ENCODE data around the gene TMEM187. TPM values are rescaled to one million over a fixed set of nuclear protein-coding genes. Genes with fewer than 3 reads are reported as not detected.

Gene TMEM187
- total and polyA plus RNA-seq, 2 of the 4 experiments (the other 2 are of a cell fraction): 3.4 to 6.2 TPM

GRCh38 chrX:153974003-153974725, 1.6 kb downstream of the TMEM187 start:
- H3K27me3 ChIP-seq (ENCODE audit: control insufficient read depth, insufficient read depth, low read length): no peaks in the 10 kb centered on the region
- H3K23ac ChIP-seq (ENCODE audit: low read depth, low read length): peak overlapping the region; percentile 67; the same call in 1 of the 2 replicates
- peaks cover 14 to 23% of the 10 kb centered on the region in 2 experiments; a peak in 2 of 4 replicates for H3K79me1 ChIP-seq (ENCODE audit: low read depth in 1 of 2, low read length in 2 of 2)
- H3K27ac ChIP-seq (ENCODE audit: insufficient read depth, low read length): no peak overlapping the region
- DNase-seq: no peak
- H3K4me2 ChIP-seq (ENCODE audit: low read depth, low read length): peak overlapping the region; percentile 98; the same call in 1 of the 2 replicates
- H3K9ac ChIP-seq (ENCODE audit: low read depth, low read length): no peak overlapping the region
- no peak overlapping the region for H3K18ac ChIP-seq (ENCODE audit: low read depth, low read length)
- BruUV-seq (replicated peaks): no TSS peak
- no peak overlapping the region for H4K5ac ChIP-seq (ENCODE audit: low read depth, low read length)
- no peaks in the 10 kb centered on the region for H3K36me3 ChIP-seq (ENCODE audit: control insufficient read depth, insufficient read depth, low read length)
- peak overlapping the region; percentile 86; the same call in 1 of the 2 replicates for H3K14ac ChIP-seq (replicated peaks; ENCODE audit: low read depth, low read length)
- peak overlapping the region; percentile 84; the same call in 1 of the 2 replicates for H3K4ac ChIP-seq (ENCODE audit: low read depth, low read length)
- peak overlapping the region; percentile 19 to 20; a peak in 1 of 4 replicates for H4K8ac ChIP-seq (ENCODE audit: low read depth in 2 of 2, low read length in 2 of 2)
- H2AFZ ChIP-seq (replicated peaks; ENCODE audit: low read length, poor library complexity): peak overlapping the region; percentile 67
- intact Hi-C loops (cut with micrococcal nuclease): no loop called here
- H2BK5ac ChIP-seq (ENCODE audit: low read depth, low read length, poor library complexity, severe bottlenecking): no peak overlapping the region
- in situ Hi-C loops (cut with MboI; ENCODE audit: low sequenced_read_pairs): no loop called here
- dilution Hi-C loops (cut with HindIII; ENCODE audit: low sequenced_read_pairs, unreplicated experiment): no loop called here
- H3K9me1 ChIP-seq (ENCODE audit: insufficient read depth, low read length): peaks cover 3% of the 10 kb centered on the region; the same call in 1 of the 2 replicates
- TF ChIP-seq USF2 (IDR thresholded peaks at IDR 0.05; ENCODE audit: low read depth, low read length) (no peak), RAD21 (IDR thresholded peaks at IDR 0.05; ENCODE audit: low read length) (no peak), FOS (IDR thresholded peaks at IDR 0.05; ENCODE audit: low read depth, low read length) (no peak), CEBPB (IDR thresholded peaks at IDR 0.05; ENCODE audit: low read depth, low read length) (no peak), CHD1 (IDR thresholded peaks at IDR 0.05; ENCODE audit: low read depth, low read length) (no peak), RCOR1 (IDR thresholded peaks at IDR 0.05; ENCODE audit: insufficient replicate concordance, low read length) (no peak), RFX5 (IDR thresholded peaks at IDR 0.05; ENCODE audit: low read depth, low read length) (no peak)
- WGBS, 2 experiments (ENCODE audit: extremely low coverage in 2 of 2, insufficient read length in 1 of 2): 73% methylated on average over 8 of the region's 14 CpGs; no CpG with 5 or more reads in 1 of the 2 experiments
- H3K4me3 ChIP-seq (ENCODE audit: insufficient read depth, low read depth, low read length): no peak overlapping the region
- H3K56ac ChIP-seq (ENCODE audit: extremely low read depth, insufficient read depth, low read length): no peak overlapping the region
- no peak overlapping the region for H2BK20ac ChIP-seq (ENCODE audit: low read depth, low read length)
- H2AK9ac ChIP-seq (replicated peaks; ENCODE audit: low read depth, low read length, poor library complexity): peak overlapping the region; percentile 94
- CTCF ChIA-PET: no interaction called here
- no peak for ATAC-seq (ENCODE audit: low read depth)
- H2BK15ac ChIP-seq (ENCODE audit: low read depth, low read length): no peak overlapping the region
- H4K91ac ChIP-seq (ENCODE audit: insufficient read depth, low read depth, low read length): no peak overlapping the region
- no peaks in the 10 kb centered on the region for H3K9me3 ChIP-seq (ENCODE audit: control insufficient read depth, insufficient read depth, low read length)
- H4K20me1 ChIP-seq (ENCODE audit: insufficient read depth, low read length): peaks cover 16% of the 10 kb centered on the region
- H2BK120ac ChIP-seq (ENCODE audit: low read depth, low read length): 0 out of 2 replicates have a peak overlapping the region, but pooled peaks have one; percentile 22
- H3K4me1 ChIP-seq (ENCODE audit: control insufficient read depth, insufficient read depth, low read length): peaks cover 8% of the 10 kb centered on the region
- POLR2A ChIA-PET (ENCODE audit: unreplicated experiment): interaction anchor here (0.5 kb wide), 1 partner anchor 453 kb away, joined by 11 read pairs; no protein-coding TSS in a partner anchor
- H2AK5ac ChIP-seq (ENCODE audit: low read depth, low read length): peak overlapping the region; percentile 46; the same call in 1 of the 2 replicates

All from IMR-90 (cell line).